ES-I3 (cell line): ENCODE measurements around the gene NBPF12.
"Not testable (repeated sequence)": the region's sequence is repeated elsewhere in the genome, so short reads cannot be mapped to it uniquely, and the experiment has no call there.

Experiments used
- H3K36me3 ChIP-seq: 2 replicates; pipeline ENCODE4 v1.6.1; 2013; ENCODE audit warnings: mild to moderate bottlenecking, low read length, control low read depth, moderate library complexity; ENCODE audit not compliant: insufficient read depth
- H3K4me1 ChIP-seq: 2 replicates; pipeline ENCODE4 v1.6.1; 2013; ENCODE audit warnings: mild to moderate bottlenecking, control low read depth, low read length; ENCODE audit not compliant: insufficient read depth
- H3K9ac ChIP-seq: 2 replicates; pipeline ENCODE4 v1.6.1; 2013; ENCODE audit warnings: low read depth, mild to moderate bottlenecking, low read length, moderate library complexity
- H3K9me3 ChIP-seq: 2 replicates; pipeline ENCODE4 v1.6.1; 2013; ENCODE audit warnings: mild to moderate bottlenecking, low read length, moderate library complexity; ENCODE audit not compliant: control insufficient read depth, insufficient read depth

The NBPF12 gene

DNA sequence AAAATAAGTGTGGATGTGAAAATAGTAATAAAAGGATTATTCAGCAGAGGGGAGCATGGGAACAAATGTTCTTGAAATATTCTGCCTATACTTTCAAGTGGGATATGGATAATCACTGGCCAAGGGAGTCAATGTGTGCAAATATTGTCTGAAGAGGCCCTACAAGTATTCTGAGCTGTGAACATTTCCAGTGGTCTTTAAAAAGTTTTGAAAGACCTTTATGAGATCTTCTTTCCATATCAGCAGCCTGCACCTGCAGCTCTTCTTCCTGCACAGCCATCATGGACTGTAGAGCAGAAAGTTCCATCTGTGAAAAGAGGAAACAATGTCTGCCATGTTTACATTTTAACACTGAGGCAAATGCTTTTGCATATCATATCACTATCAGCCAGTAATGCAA is 106.4 kb downstream of the NBPF12 start:
- H3K9me3 ChIP-seq, H3K36me3 ChIP-seq, H3K9ac ChIP-seq, H3K4me1 ChIP-seq: not testable (repeated sequence)
